ENCODE data around the gene SLC6A3. TPM values are rescaled to one million over a fixed set of nuclear protein-coding genes. Genes with fewer than 3 reads are reported as not detected.

The SLC6A3 gene
- total and polyA plus RNA-seq, 4 donors, result 0.30 to 1.1 (median 0.90) TPM

GRCh38 chr5:1420211-1421195 lies 24.7 kb downstream of the SLC6A3 start:
- no peak overlapping the region for H3K9ac ChIP-seq (ENCODE audit: insufficient read depth in 1 of 2, low read length in 2 of 2)
- DNase-seq (no peak), ATAC-seq (ENCODE audit: insufficient read depth, low FRiP score) (no peak)
- no peak for TF ChIP-seq CTCF (IDR thresholded peaks at IDR 0.05; ENCODE audit: control extremely low read depth, extremely low read depth)
- 73 to 86% methylated on average over 23 of the region's 23 CpGs for WGBS, 2 donors
- no peak overlapping the region for H3K4me3 ChIP-seq
- no peaks in the 10 kb centered on the region for H3K27me3 ChIP-seq (ENCODE audit: control insufficient read depth in 3 of 3, insufficient read depth in 3 of 3, low read length in 2 of 3)
- no peak overlapping the region for H3K27ac ChIP-seq (ENCODE audit: low read depth in 1 of 2, low read length in 1 of 2)
- H3K9me3 ChIP-seq (ENCODE audit: control insufficient read depth in 4 of 4, insufficient read depth in 3 of 4, low read length in 3 of 4), result peaks cover 0 to 9% (median 0%) of the 10 kb centered on the region in 4 donors
- H3K36me3 ChIP-seq (ENCODE audit: control insufficient read depth in 4 of 4, insufficient read depth in 4 of 4, low read length in 4 of 4), result no peaks in the 10 kb centered on the region
- no peaks in the 10 kb centered on the region for H3K4me1 ChIP-seq (ENCODE audit: control insufficient read depth in 5 of 5, insufficient read depth in 5 of 5, low read length in 5 of 5)

DNA sequence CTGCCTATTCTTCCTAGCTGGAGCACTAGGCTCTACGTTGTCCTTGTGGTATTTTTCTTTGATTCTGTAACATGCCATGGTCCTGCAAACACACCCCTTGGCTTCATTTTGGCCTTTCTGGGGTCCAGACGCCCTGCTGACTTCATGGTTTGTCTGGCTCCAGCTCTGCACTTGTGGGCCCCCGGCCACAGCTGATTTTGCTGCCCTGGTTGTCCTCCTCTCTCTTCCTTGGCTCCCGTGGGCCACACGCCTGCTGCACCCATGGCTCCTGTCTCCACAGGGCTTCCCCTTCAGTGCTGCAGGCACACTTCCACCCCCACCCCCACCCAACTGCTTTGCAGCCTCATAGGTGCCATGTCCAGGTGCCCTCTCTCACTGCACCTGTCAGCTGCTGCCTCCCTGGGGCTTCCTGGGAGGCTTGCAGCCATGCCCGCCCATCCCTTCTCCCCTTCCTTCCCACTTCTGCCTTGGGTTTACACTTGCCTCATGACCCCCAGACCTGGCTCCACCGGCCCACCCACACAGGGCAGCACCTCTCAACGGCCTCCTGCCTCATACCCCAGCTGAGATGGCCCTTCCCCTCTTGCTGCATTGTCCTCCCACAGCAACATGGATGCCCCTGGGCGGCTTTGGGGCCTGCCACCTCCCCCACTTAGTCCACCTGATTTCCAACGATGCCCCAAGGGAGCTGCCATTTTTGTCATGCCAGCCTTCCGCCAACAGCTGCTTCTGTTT lies 25.6 kb downstream of the SLC6A3 start:
- DNase-seq, result no peak
- 78 to 79% methylated on average over 11 of the region's 11 CpGs for WGBS, 2 donors
- Histone ChIP-seq H3K27ac (ENCODE audit: low read depth in 1 of 2, low read length in 1 of 2) (no peak overlapping the region), H3K36me3 (ENCODE audit: control insufficient read depth in 4 of 4, insufficient read depth in 4 of 4, low read length in 4 of 4) (no peaks in the 10 kb centered on the region), H3K9ac (ENCODE audit: insufficient read depth in 1 of 2, low read length in 2 of 2) (no peak overlapping the region), H3K9me3 (ENCODE audit: control insufficient read depth in 4 of 4, insufficient read depth in 3 of 4, low read length in 3 of 4) (peaks cover 0 to 8% (median 0%) of the 10 kb centered on the region in 4 donors), H3K4me1 (ENCODE audit: control insufficient read depth in 5 of 5, insufficient read depth in 5 of 5, low read length in 5 of 5) (no peaks in the 10 kb centered on the region), H3K4me3 (no peak overlapping the region), H3K27me3 (ENCODE audit: control insufficient read depth in 3 of 3, insufficient read depth in 3 of 3, low read length in 2 of 3) (no peaks in the 10 kb centered on the region)
- no peak for TF ChIP-seq CTCF (IDR thresholded peaks at IDR 0.05; ENCODE audit: control extremely low read depth, extremely low read depth)
- ATAC-seq (ENCODE audit: insufficient read depth, low FRiP score), result no peak

- Histone ChIP-seq H3K9ac (ENCODE audit: insufficient read depth in 1 of 2, low read length in 2 of 2) (no peak overlapping the region), H3K9me3 (ENCODE audit: control insufficient read depth in 4 of 4, insufficient read depth in 3 of 4, low read length in 3 of 4) (peaks cover 0 to 6% (median 0%) of the 10 kb centered on the region in 4 donors), H3K4me3 (no peak overlapping the region), H3K4me1 (ENCODE audit: control insufficient read depth in 5 of 5, insufficient read depth in 5 of 5, low read length in 5 of 5) (no peaks in the 10 kb centered on the region), H3K27ac (ENCODE audit: low read depth in 1 of 2, low read length in 1 of 2) (no peak overlapping the region), H3K27me3 (ENCODE audit: control insufficient read depth in 3 of 3, insufficient read depth in 3 of 3, low read length in 2 of 3) (no peaks in the 10 kb centered on the region), H3K36me3 (ENCODE audit: control insufficient read depth in 4 of 4, insufficient read depth in 4 of 4, low read length in 4 of 4) (no peaks in the 10 kb centered on the region)
- no peak for ATAC-seq (ENCODE audit: insufficient read depth, low FRiP score)
- TF ChIP-seq CTCF (IDR thresholded peaks at IDR 0.05; ENCODE audit: control extremely low read depth, extremely low read depth), result no peak
- DNase-seq, result no peak
Measured at GRCh38 chr5:1418921-1419280, 26.3 kb downstream of the SLC6A3 start.

Measured in lung (tissue), 12 donors.